ENCODE data around the gene EHD4.

EHD4 gene

DNA sequence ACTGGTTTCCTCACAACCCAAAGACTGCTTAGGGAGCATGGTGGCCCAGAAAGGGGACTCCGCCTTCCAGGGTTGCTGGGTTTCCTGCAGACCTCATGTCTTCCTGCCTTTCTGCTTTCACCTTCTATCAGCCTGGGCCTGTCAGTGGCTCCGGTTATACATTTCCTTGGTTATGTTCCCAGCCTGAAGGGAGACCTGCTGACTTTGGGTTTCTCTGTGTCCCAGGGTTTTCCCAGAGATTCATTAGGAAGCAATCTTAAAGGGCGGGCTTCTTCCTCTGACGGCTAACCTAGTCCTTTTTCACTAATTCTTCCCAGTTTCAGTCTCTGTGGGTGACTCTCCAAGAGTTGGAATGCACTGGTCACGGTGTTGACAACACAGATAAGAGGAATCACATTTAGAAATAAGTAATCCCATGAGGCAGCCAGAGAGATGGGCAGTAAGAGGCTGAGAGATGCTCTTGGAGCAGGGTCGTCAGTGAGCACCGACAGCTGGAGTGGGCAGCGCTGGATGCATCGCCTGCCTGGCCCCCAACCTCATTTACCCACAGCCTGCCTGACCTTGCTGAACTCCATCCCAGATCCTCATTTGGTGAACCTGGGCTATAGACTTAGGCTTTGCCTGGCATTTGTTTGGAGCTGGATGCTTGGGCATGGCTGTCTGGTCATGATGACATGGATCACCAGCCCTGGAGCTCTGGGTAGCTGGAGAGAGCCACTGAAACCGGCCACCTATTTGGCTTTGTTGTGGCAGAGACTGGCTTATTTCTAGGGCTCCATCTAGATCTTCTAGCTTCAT, 10.0 kb upstream of the EHD4 start:
- H3K4me1 ChIP-seq (ENCODE audit: control insufficient read depth, insufficient read depth, low read length), result no peaks in the 10 kb centered on the region
- no peak overlapping the region for H3K9ac ChIP-seq (ENCODE audit: low read length)
- H3K27me3 ChIP-seq (ENCODE audit: control insufficient read depth, insufficient read depth, low read length), result no peaks in the 10 kb centered on the region
- no peak overlapping the region for H3K4me3 ChIP-seq (ENCODE audit: low read length)
- no peak overlapping the region for H3K27ac ChIP-seq (ENCODE audit: low read depth, low read length)
- no peaks in the 10 kb centered on the region for H3K36me3 ChIP-seq (ENCODE audit: control insufficient read depth, insufficient read depth, low read length)

DNA sequence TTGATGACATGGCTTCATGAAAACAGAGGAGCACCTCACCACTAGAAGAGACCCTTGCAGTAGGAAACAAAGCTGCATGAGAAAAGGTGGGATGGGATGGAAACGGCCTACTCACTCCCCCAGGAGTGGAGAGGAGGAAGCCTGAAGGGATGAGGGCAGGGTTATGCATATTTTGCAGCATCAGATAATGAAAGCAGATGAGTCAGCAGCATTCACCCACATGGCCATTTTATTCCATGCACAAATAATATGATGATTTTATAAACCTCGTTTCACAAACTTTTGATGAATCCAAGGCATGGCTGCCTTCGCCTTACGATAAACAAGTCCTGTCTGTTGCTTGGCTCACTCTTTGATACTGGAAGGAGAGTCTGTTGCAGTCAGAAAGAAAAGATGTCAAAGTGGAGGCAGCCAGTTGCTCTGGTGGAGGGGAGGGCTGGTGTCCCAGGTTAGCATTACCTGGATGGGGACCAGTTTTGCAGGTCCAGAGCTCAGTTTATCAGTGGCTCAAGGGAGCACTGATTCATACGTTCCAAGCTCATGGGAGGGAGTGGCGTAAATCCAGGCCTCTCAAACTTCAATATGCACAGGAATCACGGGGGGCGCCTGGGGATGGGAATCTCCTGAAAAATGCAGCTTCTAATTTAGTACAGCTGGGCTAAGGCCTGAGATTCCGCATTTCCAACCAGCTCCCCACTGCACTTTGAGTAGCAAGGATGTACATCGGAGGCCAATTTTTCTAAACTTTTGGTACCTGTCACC, 9.2 kb upstream of the EHD4 start:
- Histone ChIP-seq H3K4me1 (ENCODE audit: control insufficient read depth, insufficient read depth, low read length) (no peaks in the 10 kb centered on the region), H3K27ac (ENCODE audit: low read depth, low read length) (no peak overlapping the region)

DNA sequence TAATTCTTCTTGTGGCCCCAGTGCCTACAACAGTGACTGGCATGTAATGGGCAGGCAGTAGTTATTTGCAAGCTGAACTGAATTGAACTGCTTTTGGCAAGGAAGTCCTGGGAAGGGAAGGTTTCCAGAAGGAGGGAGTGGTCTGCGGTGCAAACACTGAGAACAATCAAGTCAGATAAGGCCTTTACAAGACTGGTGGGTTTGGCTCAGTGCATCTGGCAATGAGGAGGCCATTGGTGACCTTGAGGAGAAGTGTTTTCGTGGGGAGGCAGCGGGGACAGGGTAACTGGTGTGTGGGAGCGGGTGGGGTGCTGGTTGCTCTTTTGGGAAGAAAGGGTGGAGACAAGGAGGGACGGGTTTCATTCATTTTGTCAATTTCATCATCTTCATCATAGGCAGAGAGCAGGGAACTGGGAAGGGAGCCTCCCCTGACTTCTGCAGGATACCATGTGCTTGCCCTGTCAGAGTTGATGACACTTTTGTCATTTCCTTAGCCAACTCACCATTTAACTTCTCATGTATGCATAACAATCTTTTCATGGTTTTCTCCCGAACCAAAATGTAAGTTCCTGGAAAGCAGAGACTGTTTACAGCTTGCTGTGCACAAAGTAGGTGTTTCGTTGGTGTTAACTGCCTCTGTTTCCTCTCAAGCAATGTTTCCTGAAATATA, 8.4 kb upstream of the EHD4 start:
- Histone ChIP-seq H3K9ac (ENCODE audit: low read length) (no peak overlapping the region), H3K4me3 (ENCODE audit: low read length) (no peak overlapping the region), H3K4me1 (ENCODE audit: control insufficient read depth, insufficient read depth, low read length) (no peaks in the 10 kb centered on the region), H3K27ac (ENCODE audit: low read depth, low read length) (no peak overlapping the region), H3K27me3 (ENCODE audit: control insufficient read depth, insufficient read depth, low read length) (no peaks in the 10 kb centered on the region), H3K36me3 (ENCODE audit: control insufficient read depth, insufficient read depth, low read length) (no peaks in the 10 kb centered on the region)

More for the DNA sequence above, 9.2 kb upstream of the EHD4 start:
- H3K9ac ChIP-seq (ENCODE audit: low read length), result no peak overlapping the region
- no peaks in the 10 kb centered on the region for H3K27me3 ChIP-seq (ENCODE audit: control insufficient read depth, insufficient read depth, low read length)
- no peaks in the 10 kb centered on the region for H3K36me3 ChIP-seq (ENCODE audit: control insufficient read depth, insufficient read depth, low read length)
- H3K4me3 ChIP-seq (ENCODE audit: low read length), result no peak overlapping the region

DNA sequence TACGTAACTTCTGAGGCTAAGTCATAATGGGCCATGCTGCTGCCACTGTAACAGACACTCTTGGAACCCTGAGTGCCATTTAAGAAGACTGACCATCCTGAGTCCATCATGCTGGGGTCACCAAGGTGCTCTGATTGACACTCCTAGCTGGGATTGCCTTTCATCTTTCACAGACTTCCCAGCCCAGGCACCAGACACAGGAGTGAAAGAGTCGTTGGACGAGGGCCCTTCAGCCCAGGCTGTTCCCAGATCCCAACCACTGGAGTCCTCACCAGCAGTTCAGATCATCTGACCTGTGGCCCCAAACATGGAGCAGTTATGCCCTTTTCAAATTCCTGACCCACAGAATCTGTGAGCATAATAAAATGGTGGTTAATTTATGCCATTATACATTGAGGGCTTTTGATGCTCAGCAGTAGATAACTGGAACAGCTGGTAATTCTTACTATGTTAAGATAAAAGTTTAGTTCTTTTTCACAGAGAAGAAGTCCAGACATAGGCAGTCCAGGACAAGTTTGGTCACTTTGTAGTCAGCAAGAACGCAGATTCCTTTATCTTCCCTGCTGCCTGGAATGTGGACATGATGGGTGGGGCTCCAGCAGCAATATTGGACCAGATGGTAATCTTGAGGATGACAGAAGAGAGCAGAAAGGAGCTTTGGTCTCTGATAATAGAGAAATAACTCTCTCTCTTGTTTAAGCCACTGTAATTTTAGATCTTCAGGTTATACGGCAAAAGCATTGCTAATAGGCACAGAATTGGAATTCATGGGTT, 7.3 kb upstream of the EHD4 start:
- H3K4me3 ChIP-seq (ENCODE audit: low read length), result no peak overlapping the region
- no peaks in the 10 kb centered on the region for H3K36me3 ChIP-seq (ENCODE audit: control insufficient read depth, insufficient read depth, low read length)
- no peak overlapping the region for H3K27ac ChIP-seq (ENCODE audit: low read depth, low read length)
- H3K4me1 ChIP-seq (ENCODE audit: control insufficient read depth, insufficient read depth, low read length), result no peaks in the 10 kb centered on the region
- no peak overlapping the region for H3K9ac ChIP-seq (ENCODE audit: low read length)
- H3K27me3 ChIP-seq (ENCODE audit: control insufficient read depth, insufficient read depth, low read length), result no peaks in the 10 kb centered on the region

DNA sequence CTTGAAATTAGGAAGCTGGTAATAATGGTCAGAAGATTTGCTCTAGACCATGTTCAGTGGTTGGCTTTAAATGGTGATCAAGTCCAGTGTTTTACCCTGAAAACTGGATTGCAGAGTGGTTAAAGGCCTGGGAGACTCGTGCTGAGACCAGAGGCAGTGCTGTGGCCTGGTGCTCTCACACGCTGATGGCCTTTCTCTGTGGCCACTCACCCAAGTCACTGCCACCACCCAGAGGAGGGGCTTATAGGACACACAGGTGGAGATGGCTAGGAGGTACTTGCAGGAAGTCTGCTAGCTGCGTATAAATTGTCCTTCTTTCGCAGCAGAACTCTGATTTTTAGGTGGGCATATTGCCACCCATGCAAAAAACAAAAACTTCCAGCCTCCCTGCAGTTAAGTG, 6.2 kb upstream of the EHD4 start:
- no peak overlapping the region for H3K9ac ChIP-seq (ENCODE audit: low read length)
- H3K4me1 ChIP-seq (ENCODE audit: control insufficient read depth, insufficient read depth, low read length), result no peaks in the 10 kb centered on the region
- H3K36me3 ChIP-seq (ENCODE audit: control insufficient read depth, insufficient read depth, low read length), result no peaks in the 10 kb centered on the region
- no peaks in the 10 kb centered on the region for H3K27me3 ChIP-seq (ENCODE audit: control insufficient read depth, insufficient read depth, low read length)
- no peak overlapping the region for H3K27ac ChIP-seq (ENCODE audit: low read depth, low read length)
- H3K4me3 ChIP-seq (ENCODE audit: low read length), result no peak overlapping the region

DNA sequence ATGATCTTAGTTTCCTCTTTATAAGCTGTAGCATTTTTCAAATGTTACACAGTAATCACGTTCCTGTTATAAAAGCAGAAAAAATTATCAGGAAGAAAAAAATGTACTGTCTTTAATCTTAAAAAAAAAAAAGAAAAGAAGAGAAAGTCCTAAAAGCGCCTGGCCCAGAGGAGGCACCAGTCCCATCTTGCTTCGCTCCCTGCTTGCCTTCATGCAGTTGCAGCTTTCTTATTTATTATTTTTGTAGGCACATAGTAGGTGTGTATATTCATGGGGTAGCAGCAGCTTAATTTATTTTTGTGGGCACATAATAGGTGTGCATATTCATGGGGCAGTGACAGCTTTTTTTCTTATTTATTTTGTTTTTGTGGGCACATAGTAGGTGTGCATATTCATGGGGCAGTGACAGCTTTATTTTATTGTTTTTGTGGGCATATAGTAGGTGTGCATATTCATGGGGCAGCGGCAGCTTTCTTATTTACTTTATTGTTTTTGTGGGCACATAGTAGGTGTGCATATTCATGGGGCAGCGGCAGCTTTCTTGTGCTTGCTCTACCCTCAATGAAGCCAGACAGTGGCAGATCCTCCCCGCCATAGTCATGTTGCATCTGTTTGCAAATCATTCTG, 5.5 kb upstream of the EHD4 start:
- H3K27ac ChIP-seq (ENCODE audit: low read depth, low read length), result no peak overlapping the region

DNA sequence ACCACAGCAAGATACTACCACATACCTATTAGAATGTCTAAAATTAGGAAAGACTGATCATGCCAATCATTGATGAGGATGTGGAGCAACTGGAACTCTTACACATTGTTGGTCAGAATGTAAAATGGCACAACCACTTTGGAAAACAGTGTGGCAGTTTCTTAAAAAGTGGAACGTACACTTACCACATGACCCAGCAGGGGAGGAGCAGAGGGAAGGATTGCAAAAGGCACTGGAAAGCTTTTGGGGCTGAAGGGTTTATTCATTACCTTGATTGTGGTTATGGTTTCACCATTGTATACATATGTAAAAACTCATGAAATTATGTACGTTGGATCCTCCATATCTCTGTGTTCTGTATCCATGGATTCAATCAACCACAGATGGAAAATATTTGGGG, 3.3 kb upstream of the EHD4 start:
- Histone ChIP-seq H3K4me1 (ENCODE audit: control insufficient read depth, insufficient read depth, low read length) (no peaks in the 10 kb centered on the region), H3K27ac (ENCODE audit: low read depth, low read length) (no peak overlapping the region), H3K4me3 (ENCODE audit: low read length) (no peak overlapping the region), H3K9ac (ENCODE audit: low read length) (no peak overlapping the region), H3K27me3 (ENCODE audit: control insufficient read depth, insufficient read depth, low read length) (no peaks in the 10 kb centered on the region), H3K36me3 (ENCODE audit: control insufficient read depth, insufficient read depth, low read length) (no peaks in the 10 kb centered on the region)

More for the DNA sequence above, 5.5 kb upstream of the EHD4 start:
- no peaks in the 10 kb centered on the region for H3K36me3 ChIP-seq (ENCODE audit: control insufficient read depth, insufficient read depth, low read length)
- no peaks in the 10 kb centered on the region for H3K4me1 ChIP-seq (ENCODE audit: control insufficient read depth, insufficient read depth, low read length)
- H3K4me3 ChIP-seq (ENCODE audit: low read length), result no peak overlapping the region
- H3K9ac ChIP-seq (ENCODE audit: low read length), result no peak overlapping the region
- H3K27me3 ChIP-seq (ENCODE audit: control insufficient read depth, insufficient read depth, low read length), result no peaks in the 10 kb centered on the region

DNA sequence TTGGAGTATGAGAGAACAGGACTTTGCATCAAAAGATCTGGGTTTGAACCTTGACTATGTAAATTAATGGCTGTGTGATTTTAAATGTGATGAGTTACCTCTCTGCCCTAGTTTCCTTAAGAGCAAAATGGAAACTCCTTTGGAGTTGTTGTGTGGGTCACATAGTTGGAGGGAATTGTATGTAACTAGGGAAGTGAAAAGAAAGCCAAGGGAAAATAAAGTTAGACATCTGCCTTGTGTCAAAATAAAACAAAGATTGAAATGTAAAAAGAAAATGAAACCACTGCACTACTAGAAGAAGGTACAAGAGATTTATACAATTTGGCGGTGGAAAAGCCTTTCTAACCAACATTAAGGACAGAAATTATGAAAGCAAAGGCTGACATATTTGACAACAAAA, 1.7 kb upstream of the EHD4 start:
- no peaks in the 10 kb centered on the region for H3K36me3 ChIP-seq (ENCODE audit: control insufficient read depth, insufficient read depth, low read length)
- H3K27me3 ChIP-seq (ENCODE audit: control insufficient read depth, insufficient read depth, low read length), result no peaks in the 10 kb centered on the region
- H3K4me1 ChIP-seq (ENCODE audit: control insufficient read depth, insufficient read depth, low read length), result no peaks in the 10 kb centered on the region
- H3K27ac ChIP-seq (ENCODE audit: low read depth, low read length), result no peak overlapping the region
- H3K4me3 ChIP-seq (ENCODE audit: low read length), result no peak overlapping the region
- no peak overlapping the region for H3K9ac ChIP-seq (ENCODE audit: low read length)

DNA sequence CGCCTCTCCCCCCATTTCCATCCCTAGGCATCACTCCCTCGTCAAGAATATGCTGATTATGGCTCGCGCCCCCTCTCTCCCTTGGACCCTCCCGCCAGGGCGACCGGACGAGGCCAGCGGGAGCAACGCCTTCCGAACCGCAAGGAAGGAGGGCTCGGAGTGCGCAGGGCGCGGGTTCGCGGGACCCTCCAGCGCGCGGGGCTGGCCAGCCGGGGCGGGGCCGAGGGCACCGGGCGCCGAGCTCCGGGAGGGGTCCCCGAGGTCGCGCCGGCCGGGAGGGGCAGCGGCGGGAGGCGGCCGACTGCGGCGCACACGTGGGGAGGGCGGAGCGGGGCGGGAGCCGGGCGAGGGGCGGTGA, 483 bp downstream of the EHD4 start:
- no peaks in the 10 kb centered on the region for H3K4me1 ChIP-seq (ENCODE audit: control insufficient read depth, insufficient read depth, low read length)
- no peaks in the 10 kb centered on the region for H3K27me3 ChIP-seq (ENCODE audit: control insufficient read depth, insufficient read depth, low read length)
- H3K9ac ChIP-seq (ENCODE audit: low read length), result peak overlapping the region; percentile 90
- H3K36me3 ChIP-seq (ENCODE audit: control insufficient read depth, insufficient read depth, low read length), result no peaks in the 10 kb centered on the region
- peak overlapping the region; percentile 99 for H3K4me3 ChIP-seq (ENCODE audit: low read length)
- H3K27ac ChIP-seq (ENCODE audit: low read depth, low read length), result peak overlapping the region; percentile 71

DNA sequence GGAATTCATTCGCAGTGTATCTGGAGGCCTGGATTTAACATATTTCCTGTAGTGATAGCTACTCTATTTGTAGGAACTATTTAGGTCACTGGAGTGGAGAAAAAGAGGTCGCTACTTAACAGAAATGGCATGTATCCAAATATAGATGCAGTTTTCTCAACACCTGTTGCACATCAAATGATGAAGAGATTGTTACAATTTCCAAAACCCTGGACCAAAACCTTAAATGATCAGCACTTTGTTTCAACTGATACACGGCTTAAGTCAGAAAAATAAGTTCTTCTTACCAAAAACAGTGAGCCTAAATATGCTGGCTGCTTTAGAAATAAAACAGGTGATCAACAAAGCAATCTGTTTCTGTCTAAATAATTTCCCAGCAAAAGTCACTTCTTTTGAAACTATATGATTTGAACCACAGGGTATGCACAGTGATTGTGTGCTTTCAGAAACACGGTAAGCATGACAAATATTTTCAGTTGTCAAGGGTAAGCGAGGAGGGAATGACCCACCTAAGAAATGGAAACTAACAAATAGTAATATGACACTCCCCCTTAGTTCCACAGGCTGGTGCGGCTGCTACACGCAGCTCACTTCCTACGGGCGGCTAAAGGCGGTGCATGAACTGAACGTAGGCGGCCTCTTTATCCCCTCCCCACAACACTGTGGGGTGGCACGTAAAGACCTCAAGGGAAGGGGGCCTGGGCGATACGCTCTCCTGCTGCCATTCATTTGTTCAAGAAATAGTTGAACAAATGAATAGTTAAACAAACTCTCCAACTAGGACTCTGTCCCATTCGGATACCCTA, 1.1 kb downstream of the EHD4 start:
- no peaks in the 10 kb centered on the region for H3K36me3 ChIP-seq (ENCODE audit: control insufficient read depth, insufficient read depth, low read length)
- no peaks in the 10 kb centered on the region for H3K4me1 ChIP-seq (ENCODE audit: control insufficient read depth, insufficient read depth, low read length)

DNA sequence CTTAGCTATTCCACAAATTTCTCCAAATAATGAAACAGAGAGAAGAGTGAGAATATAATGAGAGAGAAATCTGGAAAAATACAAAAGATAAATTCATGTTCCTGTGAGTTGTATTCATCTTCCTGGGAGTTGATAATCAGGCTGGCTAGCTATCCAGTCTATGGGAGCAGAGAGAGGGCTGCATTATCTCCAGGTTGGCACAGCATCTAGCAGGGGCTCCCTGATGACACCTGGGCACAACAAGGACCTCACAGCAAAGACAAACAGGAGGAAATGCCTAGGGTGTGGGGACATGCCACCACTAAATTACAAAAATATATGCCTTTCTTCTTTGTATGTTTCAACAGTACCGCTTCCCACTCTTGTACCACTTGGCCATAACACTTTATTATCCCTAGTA, 1.9 kb downstream of the EHD4 start:
- no peaks in the 10 kb centered on the region for H3K36me3 ChIP-seq (ENCODE audit: control insufficient read depth, insufficient read depth, low read length)
- no peak overlapping the region for H3K4me3 ChIP-seq (ENCODE audit: low read length)
- H3K9ac ChIP-seq (ENCODE audit: low read length), result no peak overlapping the region
- H3K27ac ChIP-seq (ENCODE audit: low read depth, low read length), result no peak overlapping the region
- no peaks in the 10 kb centered on the region for H3K4me1 ChIP-seq (ENCODE audit: control insufficient read depth, insufficient read depth, low read length)
- no peaks in the 10 kb centered on the region for H3K27me3 ChIP-seq (ENCODE audit: control insufficient read depth, insufficient read depth, low read length)

More for the DNA sequence above, 1.1 kb downstream of the EHD4 start:
- Histone ChIP-seq H3K27ac (ENCODE audit: low read depth, low read length) (peak overlapping the region; percentile 25), H3K27me3 (ENCODE audit: control insufficient read depth, insufficient read depth, low read length) (no peaks in the 10 kb centered on the region), H3K4me3 (ENCODE audit: low read length) (peak overlapping the region; percentile 99), H3K9ac (ENCODE audit: low read length) (peak overlapping the region; percentile 90)

All from rectal smooth muscle tissue (tissue), 1 donor.